Psoas muscle (tissue), 8 donors: ENCODE data around the gene RWDD1. TPM values are rescaled to one million over a fixed set of nuclear protein-coding genes. Genes with fewer than 3 reads are reported as not detected.

ENCODE experiments used
- ATAC-seq, 4 donors: fragments of 200-7000 bp; cut with Tn5 transposase; one replicate each; pipeline ENCODE4 v1.9.1; 2020; ENCODE audit warnings: moderate library complexity in 3 of 4, mild to moderate bottlenecking in 2 of 4
- DNase-seq, 2 donors: peaks; one replicate each; pipeline ENCODE4 v3.0.0-alpha.2; 2020
- H3K27ac ChIP-seq: fragments of 200-600 bp; one replicate; pipeline ENCODE4 v1.8.0; 2022
- H3K27me3 ChIP-seq, 3 donors: fragments of 200-600 bp in 1 of 3; one replicate each; pipeline versions ENCODE4 v1.6.1 to v1.8.0; 2013 to 2022; ENCODE audit warnings: low read length in 2 of 3, mild to moderate bottlenecking in 2 of 3, moderate library complexity in 1 of 3; ENCODE audit not compliant: insufficient read depth in 3 of 3
- H3K36me3 ChIP-seq, 2 donors: fragments of 200-600 bp in 1 of 2; one replicate each; pipeline versions ENCODE4 v1.6.1 to v1.8.0; 2013 to 2022; ENCODE audit warnings: low read depth in 1 of 2, mild to moderate bottlenecking in 1 of 2, moderate library complexity in 1 of 2; ENCODE audit not compliant: insufficient read depth in 1 of 2
- H3K4me1 ChIP-seq: fragments of 200-600 bp; one replicate; pipeline ENCODE4 v1.8.0; 2022
- H3K4me3 ChIP-seq: fragments of 200-600 bp; one replicate; pipeline ENCODE4 v1.8.0; 2022; ENCODE audit warnings: mild to moderate bottlenecking
- H3K9me3 ChIP-seq: fragments of 200-600 bp; one replicate; pipeline ENCODE4 v1.8.0; 2022
- CTCF ChIP-seq: fragments of 200-600 bp; IDR thresholded peaks from one replicate; pipeline ENCODE4 v1.8.0; 2022; ENCODE audit warnings: antibody characterized with exemption
- WGBS, 3 donors: extraction: QIAGEN DNeasy Blood & Tissue Kit; methylation state at CpG; one replicate each; pipeline versions ENCODE4 v1.1.6 to v1.1.7; 2013; 5-methylcytosine and 5-hydroxymethylcytosine counted together
- intact Hi-C, 2 donors: fragments of 100-400 bp; cut with DNase I; formaldehyde crosslinking; loops; one replicate each; pipeline versions ENCODE4 v1.11.0 to v1.14.2; 2022
- polyA plus RNA-seq, 3 donors: library from polyadenylated mRNA; stranded (reverse); fragments of 200-250 nt; gene quantifications; one replicate each; pipeline ENCODE4 v1.2.3, GENCODE V29; 2013
- total RNA-seq, 4 donors: library from RNA; stranded (reverse); fragmentation: NEBNext Ultra II Directional in 2 of 4; extraction: Animal tissue kit (Norgen Biotek cat#: 25700) in 2 of 4; gene quantifications; one replicate each; pipeline versions ENCODE4 v1.2.1 to v1.2.4, GENCODE V29; 2021 to 2023
- donor health status: healthy with polysubstance abuse.
- donor health status: DM: no; HTN: no; CAD: no; lungs with moderate emphysema.
- donor health status: Bipolar disorder and iron deficiency.
- donor health status: healthy.
- donor health status: DM: yes; HTN: yes; CAD: no.
- donor health status: DM: no; HTN: no; CAD: no.
- donor health status: DM: no; HTN: no; CAD: no.
- donor health status: DM: yes; HTN: yes; CAD: no.

Gene RWDD1
- total and polyA plus RNA-seq, 7 donors = 49.5 to 153 (median 71.4) TPM

GRCh38 chr6:116564921-116565872 is 6.1 kb upstream of the RWDD1 start:
- H3K9me3 ChIP-seq = no peaks in the 10 kb centered on the region
- H3K4me1 ChIP-seq = peaks cover 6% of the 10 kb centered on the region
- ATAC-seq = peak; percentile 65 to 81 (median 78)
- peak; percentile 23 to 61 for DNase-seq
- intact Hi-C loops = loop anchor here in 1 of 2 donors (2.0 kb wide), 1 partner anchor 286 kb away; the partner anchor contains the start of gene TSPYL1
- H3K4me3 ChIP-seq = peak overlapping the region; percentile 63
- 35 to 46% (median 39%) methylated on average over 42 of the region's 42 CpGs for WGBS, 3 donors
- H3K27ac ChIP-seq = peak overlapping the region; percentile 34
- TF ChIP-seq CTCF = no peak
- H3K36me3 ChIP-seq = no peaks in the 10 kb centered on the region
- no peaks in the 10 kb centered on the region for H3K27me3 ChIP-seq

GRCh38 chr6:116568111-116568510 is 3.2 kb upstream of the RWDD1 start:
- no peak for TF ChIP-seq CTCF
- ATAC-seq = no peak

GRCh38 chr6:116568821-116569755 is 2.2 kb upstream of the RWDD1 start:
- intact Hi-C loops = no loop called here
- 59 to 66% (median 60%) methylated on average over 7 of the region's 7 CpGs for WGBS, 3 donors
- Histone ChIP-seq H3K27me3 (no peaks in the 10 kb centered on the region), H3K4me3 (no peak overlapping the region), H3K36me3 (peaks cover 0 to 2% of the 10 kb centered on the region in 2 donors), H3K4me1 (peaks cover 25% of the 10 kb centered on the region), H3K9me3 (no peaks in the 10 kb centered on the region), H3K27ac (no peak overlapping the region)
- DNase-seq (no peak), ATAC-seq (no peak)
- TF ChIP-seq CTCF = no peak

More at GRCh38 chr6:116568111-116568510, 3.2 kb upstream of the RWDD1 start:
- intact Hi-C loops = no loop called here
- H3K27ac ChIP-seq = no peak overlapping the region
- H3K36me3 ChIP-seq = no peaks in the 10 kb centered on the region
- H3K27me3 ChIP-seq = no peaks in the 10 kb centered on the region
- no peak overlapping the region for H3K4me3 ChIP-seq
- no peak for DNase-seq
- peaks cover 15% of the 10 kb centered on the region for H3K4me1 ChIP-seq
- no peaks in the 10 kb centered on the region for H3K9me3 ChIP-seq

GRCh38 chr6:116571683-116572000 is 338 bp downstream of the RWDD1 start:
- Histone ChIP-seq H3K4me1 (peaks cover 28% of the 10 kb centered on the region), H3K4me3 (peak overlapping the region; percentile 87), H3K36me3 (peaks cover 4 to 24% of the 10 kb centered on the region in 2 donors), H3K27me3 (no peaks in the 10 kb centered on the region), H3K27ac (peak overlapping the region; percentile 90), H3K9me3 (no peaks in the 10 kb centered on the region)
- 0% methylated on average over 12 of the region's 12 CpGs for WGBS, 3 donors
- ATAC-seq (no peak), DNase-seq (no peak)
- no peak for TF ChIP-seq CTCF
- intact Hi-C loops = loop anchor here (2.0 to 5.0 kb wide), 2 partner anchors 96 to 291 kb away; partner anchors contain the start of gene ZUP1 (in 1 of the 2)
